Calu3 (cell line): ENCODE data around the gene C3AR1. TPM values are rescaled to one million over a fixed set of nuclear protein-coding genes. Genes with fewer than 3 reads are reported as not detected.
A peak's percentile ranks its signal among the peaks of the same experiment; 100 is the strongest.

Experiments used
- BruUV-seq: library from RNA; stranded (reverse); fragments of 400-500 nt; replicated peaks from 2 replicates; lab custom pipeline; 2021; lab: Mats Ljungman, UMichigan
- CTCF ChIA-PET: fragments of 300-600 bp; sonication (Branson Sonifier 250); formaldehyde crosslinking; loops from one replicate; lab custom pipeline; 2022; ENCODE audit warnings: antibody characterized with exemption; lab: Charles Lee
- DNase-seq: peaks from one replicate; pipeline ENCODE4 v3.0.0; 2022
- H3K27ac Mint-ChIP-seq: one replicate; pipeline ENCODE4 v1.8.0; 2022; ENCODE audit warnings: mixed read lengths; ENCODE audit not compliant: unreplicated experiment
- H3K27me3 Mint-ChIP-seq: one replicate; pipeline ENCODE4 v1.8.0; 2022; ENCODE audit warnings: mixed read lengths; ENCODE audit not compliant: unreplicated experiment
- H3K36me3 Mint-ChIP-seq: one replicate; pipeline ENCODE4 v1.8.0; 2022; ENCODE audit warnings: mild to moderate bottlenecking, moderate library complexity, mixed read lengths; ENCODE audit not compliant: insufficient read depth, unreplicated experiment
- H3K4me1 Mint-ChIP-seq: one replicate; pipeline ENCODE4 v1.8.0; 2022; ENCODE audit warnings: mild to moderate bottlenecking, low read depth, mixed read lengths; ENCODE audit not compliant: unreplicated experiment
- H3K4me3 Mint-ChIP-seq: one replicate; pipeline ENCODE4 v1.8.0; 2022; ENCODE audit warnings: mild to moderate bottlenecking, low read depth, moderate library complexity, mixed read lengths; ENCODE audit not compliant: unreplicated experiment
- H3K9me3 Mint-ChIP-seq: one replicate; pipeline ENCODE4 v1.8.0; 2022; ENCODE audit warnings: low read depth, mixed read lengths; ENCODE audit not compliant: unreplicated experiment
- intact Hi-C: fragments of 100-400 bp; cut with micrococcal nuclease; formaldehyde crosslinking; loops from one replicate; pipeline ENCODE4 v1.10.0; 2022; ENCODE audit not compliant: unreplicated experiment
- total RNA-seq: library from RNA; stranded (reverse); gene quantifications from 2 replicates; pipeline ENCODE4 v1.2.3, GENCODE V29; 2022
- TF ChIP-seq, protein P1 (sequence below): fragments of 200-600 bp; IDR thresholded peaks from one replicate; pipeline ENCODE4 v1.8.0; 2022; ENCODE audit warnings: antibody characterized with exemption; ENCODE audit not compliant: unreplicated experiment

Gene C3AR1
- total RNA-seq, 1 experiment from 2014 or later, result not detected

DNA sequence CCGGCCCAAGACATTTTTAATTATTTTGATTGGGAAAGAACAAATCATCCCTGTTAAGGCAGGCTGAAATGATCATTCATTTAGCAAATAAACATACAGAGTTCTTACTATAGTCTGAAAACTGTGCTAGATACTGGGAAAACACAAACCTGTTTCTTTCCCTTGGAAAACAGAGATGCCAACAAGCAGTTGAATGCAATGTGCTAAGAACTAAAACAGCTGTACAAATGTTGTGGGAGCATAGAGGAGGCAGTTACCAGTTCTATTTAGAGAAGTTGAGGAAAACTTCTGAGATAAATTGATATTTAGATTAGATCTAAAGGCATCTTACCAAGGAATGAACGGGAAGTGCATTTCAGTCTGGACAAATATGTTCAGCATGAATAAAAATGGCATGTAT, 12.8 kb upstream of the C3AR1 start:
- Mint-ChIP-seq H3K36me3 (peaks cover 22% of the 10 kb centered on the region), H3K27ac (no peak overlapping the region), H3K4me3 (no peak overlapping the region), H3K9me3 (no peaks in the 10 kb centered on the region), H3K27me3 (no peaks in the 10 kb centered on the region), H3K4me1 (peaks cover 20% of the 10 kb centered on the region)
- intact Hi-C loops, result loop anchor here (1.0 to 5.0 kb wide), 2 partner anchors 33 to 42 kb away; no protein-coding TSS in a partner anchor
- DNase-seq, result no peak
- TF ChIP-seq, protein P1, sequence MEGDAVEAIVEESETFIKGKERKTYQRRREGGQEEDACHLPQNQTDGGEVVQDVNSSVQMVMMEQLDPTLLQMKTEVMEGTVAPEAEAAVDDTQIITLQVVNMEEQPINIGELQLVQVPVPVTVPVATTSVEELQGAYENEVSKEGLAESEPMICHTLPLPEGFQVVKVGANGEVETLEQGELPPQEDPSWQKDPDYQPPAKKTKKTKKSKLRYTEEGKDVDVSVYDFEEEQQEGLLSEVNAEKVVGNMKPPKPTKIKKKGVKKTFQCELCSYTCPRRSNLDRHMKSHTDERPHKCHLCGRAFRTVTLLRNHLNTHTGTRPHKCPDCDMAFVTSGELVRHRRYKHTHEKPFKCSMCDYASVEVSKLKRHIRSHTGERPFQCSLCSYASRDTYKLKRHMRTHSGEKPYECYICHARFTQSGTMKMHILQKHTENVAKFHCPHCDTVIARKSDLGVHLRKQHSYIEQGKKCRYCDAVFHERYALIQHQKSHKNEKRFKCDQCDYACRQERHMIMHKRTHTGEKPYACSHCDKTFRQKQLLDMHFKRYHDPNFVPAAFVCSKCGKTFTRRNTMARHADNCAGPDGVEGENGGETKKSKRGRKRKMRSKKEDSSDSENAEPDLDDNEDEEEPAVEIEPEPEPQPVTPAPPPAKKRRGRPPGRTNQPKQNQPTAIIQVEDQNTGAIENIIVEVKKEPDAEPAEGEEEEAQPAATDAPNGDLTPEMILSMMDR, result no peak
- CTCF ChIA-PET, result interaction anchor here (0.6 to 1.7 kb wide), 6 partner anchors 11 to 219 kb away, joined by 3 to 6 read pairs (median 3); no protein-coding TSS in a partner anchor
- no TSS peak for BruUV-seq

DNA sequence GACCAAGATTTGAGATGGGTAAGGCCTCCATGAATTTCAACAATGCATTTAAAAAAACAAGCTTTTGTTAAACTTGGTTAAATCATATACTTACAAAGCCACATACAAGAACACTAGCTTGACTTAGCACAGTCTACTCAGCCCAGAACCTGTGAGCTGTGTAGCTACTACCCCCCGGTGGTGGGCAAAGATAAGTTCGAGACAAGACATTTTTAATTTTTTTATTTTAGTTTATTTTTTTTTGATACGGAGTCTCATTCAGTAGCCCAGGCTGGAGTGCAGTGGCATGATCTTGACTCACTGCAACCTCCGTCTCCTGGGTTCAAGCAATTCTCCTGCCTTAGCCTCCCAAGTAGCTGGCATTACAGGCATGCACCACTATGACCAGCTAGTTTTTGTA, 12.2 kb upstream of the C3AR1 start:
- TF ChIP-seq, protein P1, result no peak
- BruUV-seq, result no TSS peak
- H3K36me3 Mint-ChIP-seq, result peaks cover 22% of the 10 kb centered on the region

DNA sequence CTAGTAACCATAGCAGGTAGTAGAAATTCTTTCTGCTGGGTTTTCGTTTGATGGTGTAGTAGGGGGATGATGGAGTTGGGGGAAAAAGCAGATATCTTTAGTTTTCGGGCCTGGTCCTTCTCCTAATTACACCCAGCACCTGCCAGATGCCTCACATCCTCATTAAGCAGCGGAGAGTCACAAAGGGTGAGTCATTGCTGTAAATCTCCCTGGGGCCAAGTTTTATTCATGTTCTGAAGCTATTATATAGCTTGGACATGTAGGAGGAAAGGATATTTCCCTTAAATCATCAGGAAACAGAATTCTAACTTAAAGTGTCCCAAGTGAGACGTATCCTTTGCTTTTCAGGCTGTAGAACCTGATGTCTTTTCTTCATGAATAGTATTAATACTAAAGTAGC, 11.0 kb upstream of the C3AR1 start:
- H3K4me3 Mint-ChIP-seq, result no peak overlapping the region
- H3K4me1 Mint-ChIP-seq, result peaks cover 17% of the 10 kb centered on the region
- no TSS peak for BruUV-seq
- CTCF ChIA-PET, result interaction anchor here (1.4 to 1.7 kb wide), 2 partner anchors 144 to 245 kb away, joined by 3 to 6 read pairs; no protein-coding TSS in a partner anchor
- DNase-seq, result no peak
- H3K27ac Mint-ChIP-seq, result no peak overlapping the region
- TF ChIP-seq, protein P1, result no peak
- no peaks in the 10 kb centered on the region for H3K9me3 Mint-ChIP-seq
- H3K36me3 Mint-ChIP-seq, result peaks cover 12% of the 10 kb centered on the region
- intact Hi-C loops, result loop anchor here (5.0 kb wide), 1 partner anchor 40 kb away; no protein-coding TSS in a partner anchor
- no peaks in the 10 kb centered on the region for H3K27me3 Mint-ChIP-seq

More for the DNA sequence above, 12.2 kb upstream of the C3AR1 start:
- peak; percentile 58 for DNase-seq
- intact Hi-C loops, result loop anchor here (1.0 to 5.0 kb wide), 2 partner anchors 32 to 41 kb away; no protein-coding TSS in a partner anchor
- Mint-ChIP-seq H3K4me1 (peaks cover 17% of the 10 kb centered on the region), H3K27ac (no peak overlapping the region), H3K9me3 (no peaks in the 10 kb centered on the region), H3K27me3 (no peaks in the 10 kb centered on the region), H3K4me3 (no peak overlapping the region)
- CTCF ChIA-PET, result interaction anchor here (0.6 to 1.7 kb wide), 8 partner anchors 11 to 246 kb away, joined by 3 to 6 read pairs (median 3); no protein-coding TSS in a partner anchor

DNA sequence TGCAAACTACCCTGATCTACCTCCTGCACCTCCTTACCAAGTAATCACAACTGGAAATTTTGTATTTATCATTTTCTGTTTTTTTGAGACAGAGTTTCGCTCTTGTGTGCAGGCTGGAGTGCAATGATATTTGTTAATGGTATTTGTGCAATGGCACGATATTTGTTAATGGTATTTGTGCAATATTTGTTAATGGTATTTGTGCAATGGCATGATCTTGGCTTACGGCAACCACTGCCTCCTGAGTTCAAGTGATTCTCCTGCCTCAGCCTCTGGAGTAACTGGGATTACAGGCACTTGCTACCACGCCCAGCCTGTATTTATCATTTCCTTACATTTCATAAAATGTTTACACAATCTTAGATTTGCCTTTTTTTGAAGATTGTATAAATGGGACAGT, 10.2 kb upstream of the C3AR1 start:
- BruUV-seq, result no TSS peak
- H3K27me3 Mint-ChIP-seq, result no peaks in the 10 kb centered on the region
- DNase-seq, result no peak
- CTCF ChIA-PET, result interaction anchor here (0.5 kb wide), 1 partner anchor 251 kb away, joined by 3 read pairs; no protein-coding TSS in a partner anchor
- no peaks in the 10 kb centered on the region for H3K9me3 Mint-ChIP-seq
- H3K36me3 Mint-ChIP-seq, result peaks cover 3% of the 10 kb centered on the region
- no peak overlapping the region for H3K27ac Mint-ChIP-seq
- intact Hi-C loops, result loop anchor here (5.0 kb wide), 1 partner anchor 39 kb away; no protein-coding TSS in a partner anchor
- TF ChIP-seq, protein P1, result no peak
- no peak overlapping the region for H3K4me3 Mint-ChIP-seq
- peaks cover 17% of the 10 kb centered on the region for H3K4me1 Mint-ChIP-seq
